GM12872 (cell line): ENCODE results near the gene KLHL1.

Experiments used
- CTCF ChIP-seq: IDR thresholded peaks from 3 replicates; pipeline ENCODE4 v1.5.1; 2011; ENCODE audit warnings: low read depth, mild to moderate bottlenecking, low read length, moderate library complexity; ENCODE audit not compliant: insufficient read depth

The KLHL1 gene

GRCh38 chr13:70104481-70104880, 3.8 kb downstream of the KLHL1 start:
- no peak for TF ChIP-seq CTCF

GRCh38 chr13:70098669-70099068, 9.6 kb downstream of the KLHL1 start:
- 0 out of 3 replicates have a peak, but pooled peaks have one; percentile 4 for TF ChIP-seq CTCF

- TF ChIP-seq CTCF: no peak
Measured at GRCh38 chr13:70090036-70090723, 18.1 kb downstream of the KLHL1 start.

GRCh38 chr13:70088926-70089325, 19.3 kb downstream of the KLHL1 start:
- TF ChIP-seq CTCF: no peak

GRCh38 chr13:70087247-70087646, 21.0 kb downstream of the KLHL1 start:
- TF ChIP-seq CTCF: no peak

GRCh38 chr13:70080012-70080411, 28.2 kb downstream of the KLHL1 start:
- no peak for TF ChIP-seq CTCF

GRCh38 chr13:70054572-70054971, 53.7 kb downstream of the KLHL1 start:
- TF ChIP-seq CTCF: no peak

GRCh38 chr13:70051531-70051930, 56.7 kb downstream of the KLHL1 start:
- no peak for TF ChIP-seq CTCF
